HS-27A (cell line): ENCODE data around the gene STIM1.
"Not testable (repeated sequence)": the region's sequence is repeated elsewhere in the genome, so short reads cannot be mapped to it uniquely, and the experiment has no call there.

ENCODE experiments used
- DNase-seq: peaks from one replicate; pipeline ENCODE4 v3.0.0-alpha.2; 2012; ENCODE audit warnings: low read depth, missing footprints

The STIM1 gene

DNA sequence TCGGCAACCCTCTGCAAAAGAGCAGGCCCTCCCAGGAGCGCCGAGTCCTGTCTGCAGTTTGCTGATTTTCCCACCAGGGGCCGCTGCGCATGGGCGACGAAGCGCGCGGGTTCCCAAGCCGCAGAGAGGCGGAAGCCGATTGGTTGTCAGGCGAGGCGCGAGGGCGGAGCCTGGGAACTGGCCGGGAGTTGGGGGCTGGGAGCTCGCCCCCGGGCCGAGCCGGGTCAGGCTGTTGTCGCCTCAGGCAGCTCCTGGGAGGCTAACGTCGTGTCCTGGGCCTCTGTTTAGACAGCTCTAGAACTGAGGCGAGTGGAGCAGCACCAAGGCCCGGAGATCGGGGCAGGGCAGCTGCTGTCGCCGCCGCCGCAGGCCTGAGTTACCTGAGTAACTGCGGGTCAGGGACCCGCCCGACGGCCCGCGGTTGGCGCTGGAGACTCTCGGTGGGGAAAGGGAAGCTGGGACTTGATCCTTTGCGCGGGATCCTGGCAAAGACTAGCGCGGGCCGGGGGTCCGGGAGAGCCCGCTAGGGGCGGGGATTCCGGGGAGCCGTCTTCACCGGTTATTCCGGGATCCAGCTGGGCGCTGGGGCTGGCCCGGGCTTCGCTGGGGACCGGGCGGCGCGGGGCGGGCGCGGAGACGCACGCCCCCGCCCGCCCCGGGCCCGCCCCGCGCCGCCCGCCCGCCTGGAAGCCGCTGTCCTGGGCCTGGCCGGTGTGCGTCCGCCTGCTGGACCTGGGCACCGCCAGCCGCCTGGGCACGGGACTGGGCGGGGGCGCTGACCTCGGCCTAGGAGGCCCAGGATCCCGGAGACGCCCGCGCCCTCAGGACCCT, at the start of gene STIM1:
TSS of gene STIM1 (plus strand) at position 688 of the 831 bp plus-strand sequence. CDS start 607 bp downstream, outside the sequence.
- DNase-seq: peak; percentile 78

DNA sequence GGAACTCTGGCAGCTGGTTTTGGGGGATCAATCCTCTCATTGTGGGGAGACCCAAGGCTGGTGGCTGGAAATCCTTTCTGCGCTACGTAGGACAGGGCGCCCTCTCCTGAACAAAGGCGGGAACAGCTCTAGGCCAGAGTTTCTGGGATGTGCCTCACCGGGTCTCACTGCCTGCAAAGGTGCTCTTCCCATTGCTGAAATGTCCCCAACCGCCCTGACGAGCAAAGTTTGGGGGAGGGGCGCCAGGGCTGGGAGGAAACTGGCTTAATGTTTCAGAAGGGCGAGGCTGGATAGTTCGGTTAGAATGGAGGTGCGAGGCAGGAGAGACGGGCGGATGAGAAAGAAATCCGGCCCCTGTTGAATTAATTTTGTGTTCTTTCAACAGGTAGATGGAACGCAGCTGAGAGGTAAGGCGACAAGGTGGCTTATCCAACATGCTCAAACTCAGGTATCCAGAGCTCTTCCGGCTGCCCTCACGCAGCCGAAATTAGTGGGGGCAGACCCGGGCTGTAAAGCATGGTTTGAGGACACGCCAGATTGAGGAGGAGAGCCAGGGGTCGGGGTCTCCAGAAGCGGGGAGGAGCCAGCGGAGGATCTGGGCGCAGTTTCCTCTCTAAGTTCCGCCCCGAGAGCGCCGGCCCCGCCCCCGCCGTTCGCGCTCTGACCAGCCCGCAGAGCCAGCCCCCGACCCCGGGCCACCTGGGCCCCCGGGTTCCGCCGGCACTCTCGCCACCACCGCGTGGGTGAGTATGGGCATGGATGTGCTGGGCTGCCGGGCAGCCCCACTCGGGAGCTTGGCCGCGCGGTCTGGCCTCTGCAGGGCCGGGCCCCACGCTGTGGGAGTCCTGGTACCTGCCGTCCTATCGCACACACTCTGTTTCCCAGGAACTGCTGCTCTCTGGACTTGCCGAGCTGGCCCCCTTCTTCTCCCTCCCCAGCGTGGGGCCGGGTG, 47.3 kb upstream of the STIM1 start, which contains the start of gene PGAP2:
TSS of gene PGAP2 (plus strand) at position 652 of the 952 bp plus-strand sequence. CDS start 2,700 bp downstream, outside the sequence.
- DNase-seq: no peak

DNA sequence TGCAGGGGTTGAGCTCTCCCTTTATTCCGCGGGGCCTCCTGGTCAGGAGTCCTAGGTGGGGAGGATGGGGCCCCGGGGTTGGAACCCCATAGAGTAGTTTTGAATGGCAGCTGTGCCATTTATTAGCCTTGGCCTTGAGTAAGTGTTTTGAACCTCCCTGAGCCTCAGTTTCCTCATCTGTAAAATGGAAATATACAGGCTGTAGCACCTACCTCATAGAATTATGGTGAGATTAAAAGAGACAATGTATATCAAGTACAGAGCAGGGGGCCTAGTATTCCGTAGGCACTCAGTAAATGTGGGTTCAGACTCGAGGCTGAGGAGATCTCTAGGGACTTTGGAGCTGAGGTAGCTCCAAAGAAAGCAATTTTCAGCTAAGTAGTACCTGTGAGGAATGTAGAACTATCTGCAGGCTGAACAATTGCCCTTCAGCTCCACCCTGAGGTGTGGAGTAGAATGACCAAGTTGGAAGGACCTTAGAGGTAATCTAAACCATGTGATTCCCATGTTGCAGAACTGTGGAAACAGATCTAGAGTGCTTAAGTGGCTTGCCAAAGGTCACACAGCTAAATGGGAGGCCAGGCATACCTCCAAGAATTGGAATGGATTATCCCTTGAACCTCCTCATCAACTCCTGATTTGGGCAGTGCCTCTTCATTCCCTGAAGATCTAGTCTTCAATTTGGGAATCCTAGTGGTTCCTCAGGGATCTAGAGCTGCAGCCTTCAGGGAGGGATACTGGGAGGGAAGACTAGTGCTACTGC, 46.4 kb upstream of the STIM1 start:
- no peak for DNase-seq

DNA sequence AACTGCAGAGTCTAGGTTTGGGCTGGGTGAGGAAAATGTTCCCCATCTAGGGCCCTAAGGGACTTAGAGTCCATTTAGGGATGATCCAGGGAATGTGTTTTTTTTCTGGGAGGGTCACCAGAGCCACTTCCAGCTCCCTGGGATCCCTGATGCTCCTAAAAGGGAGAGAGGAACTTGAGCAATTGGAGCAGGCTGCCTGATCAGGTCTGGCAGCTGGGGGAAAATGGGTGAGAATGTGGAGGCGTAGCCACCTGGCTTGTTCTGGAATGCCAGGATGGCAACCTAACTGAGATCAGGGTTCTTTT, 45.9 kb upstream of the STIM1 start:
- no peak for DNase-seq

DNA sequence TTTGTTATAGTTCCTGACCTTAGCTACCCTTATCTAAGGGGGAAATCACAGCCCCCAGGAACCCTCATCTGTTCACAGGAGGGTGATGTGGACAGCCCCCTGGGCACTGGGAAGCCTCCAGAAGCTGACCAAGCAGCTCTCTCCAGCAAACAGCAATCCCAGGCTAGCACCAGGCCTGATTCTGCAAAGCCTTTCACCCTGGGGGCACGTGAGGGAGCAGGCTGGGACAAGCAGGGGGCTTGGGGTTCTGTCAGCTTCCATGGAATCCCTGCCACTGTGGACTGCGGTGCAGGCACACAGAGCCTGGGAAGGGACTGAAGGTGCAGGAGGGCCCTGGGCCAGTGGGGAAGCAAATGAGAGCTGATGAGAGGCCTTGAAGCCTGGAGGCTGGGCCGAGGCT, 45.0 kb upstream of the STIM1 start:
- DNase-seq: no peak

DNA sequence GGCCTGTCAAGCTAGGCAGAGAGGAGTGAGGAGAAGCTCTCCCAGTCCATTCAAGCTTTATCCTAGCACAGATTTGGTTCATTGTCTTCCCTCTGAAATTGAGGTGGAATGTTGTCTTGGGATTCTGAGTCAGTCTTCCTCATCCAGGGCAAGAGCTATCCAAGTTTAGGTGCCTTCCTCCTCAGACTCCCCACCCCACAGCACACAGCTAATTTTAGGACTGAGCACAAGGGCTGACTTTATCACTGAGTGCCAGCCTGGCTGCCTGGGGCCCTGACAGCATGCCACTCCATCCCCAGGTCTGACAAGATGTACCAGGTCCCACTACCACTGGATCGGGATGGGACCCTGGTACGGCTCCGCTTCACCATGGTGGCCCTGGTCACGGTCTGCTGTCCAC, 44.5 kb upstream of the STIM1 start:
- no peak for DNase-seq

DNA sequence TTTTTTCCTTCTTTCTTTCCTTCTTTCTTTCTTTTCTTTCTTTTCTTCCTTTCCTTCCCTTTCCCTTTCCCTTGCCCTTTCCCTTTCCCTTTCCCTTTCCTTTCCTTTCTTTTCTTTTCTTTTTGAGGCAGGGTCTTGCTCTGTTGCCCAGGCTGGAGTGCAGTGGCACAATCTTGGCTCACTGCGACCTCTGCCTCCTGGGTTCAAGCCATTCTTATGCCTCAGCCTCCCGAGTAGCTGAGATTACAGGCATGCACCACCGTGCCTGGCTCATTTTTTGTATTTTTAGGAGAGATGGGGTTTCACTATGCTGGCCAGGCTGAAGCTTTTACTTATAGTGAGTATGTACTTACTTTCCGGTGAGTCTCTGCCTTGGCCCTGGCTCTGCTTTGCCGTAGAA, 40.6 kb upstream of the STIM1 start:
- DNase-seq: not testable (repeated sequence)

DNA sequence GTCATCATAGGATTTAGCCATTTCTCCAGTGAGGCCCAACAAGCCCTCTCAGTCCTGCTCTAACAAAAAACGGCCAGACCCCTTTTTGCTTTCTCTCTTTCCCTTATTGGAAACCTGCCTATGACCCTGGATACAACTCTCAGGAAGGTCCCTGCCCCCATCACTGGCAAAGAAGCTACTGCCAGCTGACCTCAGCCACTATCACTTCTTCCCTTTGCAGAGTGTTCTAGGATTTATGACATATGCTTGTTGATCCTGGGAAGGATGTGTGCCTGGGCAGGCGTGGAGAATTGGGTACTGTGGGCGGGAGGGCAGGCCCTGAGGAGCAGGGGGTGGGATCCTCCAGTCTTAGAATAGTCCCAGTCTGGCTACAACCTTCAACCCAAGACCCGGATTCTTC, 39.6 kb upstream of the STIM1 start:
- no peak for DNase-seq

DNA sequence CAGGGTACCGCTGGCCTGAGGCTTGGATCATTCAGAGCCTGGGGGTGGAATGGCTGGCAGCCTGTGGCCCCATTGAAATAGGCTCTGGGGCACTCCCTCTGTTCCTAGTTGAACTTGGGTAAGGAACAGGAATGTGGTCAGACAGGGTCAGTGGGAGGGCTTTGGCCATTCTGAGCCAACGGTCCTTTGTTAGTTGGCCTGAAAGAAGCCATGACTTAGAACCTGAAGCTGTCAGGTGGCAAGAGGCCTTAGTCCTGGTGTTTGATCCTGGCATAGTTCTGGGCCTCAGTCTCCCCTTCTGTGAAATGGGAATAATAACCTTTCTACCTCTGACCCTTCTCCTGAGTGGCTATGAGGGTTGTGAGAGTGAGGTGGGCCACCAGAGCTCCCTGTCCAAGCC, 38.8 kb upstream of the STIM1 start:
- DNase-seq: no peak

DNA sequence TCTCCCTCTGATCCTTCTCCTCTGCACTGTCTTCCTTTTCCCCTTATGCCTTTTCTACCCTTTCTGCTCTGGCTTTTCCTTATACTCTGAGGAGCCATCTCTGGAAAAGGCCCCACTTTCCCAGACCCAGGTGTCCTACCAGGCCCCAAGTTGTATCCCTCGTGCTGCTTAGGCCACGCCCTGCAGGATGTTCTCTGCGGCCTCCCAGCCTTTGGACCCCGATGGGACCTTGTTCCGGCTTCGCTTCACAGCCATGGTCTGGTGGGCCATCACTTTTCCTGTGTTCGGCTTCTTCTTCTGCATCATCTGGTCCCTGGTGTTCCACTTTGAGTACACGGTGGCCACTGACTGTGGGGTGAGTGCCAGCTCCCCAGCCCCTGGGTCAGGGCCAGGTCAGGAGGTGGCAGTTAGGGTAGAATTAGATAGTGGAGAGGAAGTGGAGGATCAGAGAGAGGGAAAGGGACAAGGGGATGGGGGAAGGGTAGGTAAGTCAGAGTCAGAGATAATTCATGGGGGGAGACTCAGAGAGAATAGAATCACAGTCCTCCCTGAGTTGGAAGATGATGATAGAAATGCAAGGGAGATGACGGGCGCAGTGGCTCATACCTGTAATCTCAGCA, 38.2 kb upstream of the STIM1 start:
- no peak for DNase-seq

DNA sequence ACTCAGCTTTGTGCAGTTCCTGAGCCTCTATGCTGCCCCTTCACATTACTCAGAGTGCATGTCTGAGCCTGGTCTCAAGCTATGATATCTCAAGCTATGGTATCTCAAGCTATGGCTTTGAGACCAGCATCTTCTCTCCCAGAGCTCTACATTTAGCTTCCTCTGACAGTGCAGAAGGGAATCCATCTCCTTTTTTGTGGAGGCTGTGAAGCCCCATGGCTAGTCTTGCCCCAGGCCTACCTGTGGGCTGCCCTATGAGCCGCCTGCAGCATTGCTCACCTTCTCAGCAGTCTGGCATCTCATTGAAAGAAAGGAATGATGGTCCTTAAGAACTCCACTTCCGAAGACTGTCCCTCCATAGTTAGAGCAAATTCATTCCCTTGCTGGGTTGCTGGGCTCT, 34.5 kb upstream of the STIM1 start:
- DNase-seq: no peak

DNA sequence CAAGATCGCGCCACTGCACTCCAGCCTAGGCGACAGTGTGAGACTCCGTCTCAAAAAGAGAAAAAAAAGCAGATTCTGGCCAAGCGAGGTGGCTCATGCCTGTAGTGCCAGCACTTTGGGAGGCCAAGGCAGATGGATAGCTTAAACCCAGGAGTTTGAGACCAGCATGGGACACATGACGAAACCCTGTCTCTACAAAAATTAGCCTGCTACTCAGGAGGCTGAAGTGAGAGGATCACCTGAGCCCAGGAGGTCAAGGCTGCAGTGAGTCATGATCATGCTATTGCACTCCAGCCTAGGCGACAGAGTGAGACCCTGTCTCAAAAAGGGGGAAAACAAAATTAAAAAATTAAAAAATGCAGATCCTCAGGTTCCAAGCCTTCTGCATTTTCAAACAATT, 33.2 kb upstream of the STIM1 start:
- DNase-seq: no peak

DNA sequence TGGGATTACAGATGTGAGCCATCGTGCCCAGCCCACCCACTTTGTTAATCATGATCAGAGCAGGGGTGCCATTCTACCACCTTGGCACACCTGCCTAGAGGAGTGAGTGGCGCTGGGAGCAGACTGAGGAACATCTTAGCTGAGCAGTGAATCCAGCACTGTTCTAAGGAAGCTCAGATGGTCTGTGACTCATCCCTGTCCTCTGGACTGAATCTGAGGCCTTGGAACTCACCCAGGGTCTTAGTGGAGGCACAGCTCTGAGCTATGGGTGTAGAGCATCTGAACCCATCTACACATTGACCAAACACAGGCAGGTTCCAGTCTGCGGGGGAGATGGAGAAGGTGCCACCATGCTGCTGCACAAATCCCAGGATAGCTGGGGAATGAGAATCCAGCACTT, 32.2 kb upstream of the STIM1 start:
- no peak for DNase-seq

DNA sequence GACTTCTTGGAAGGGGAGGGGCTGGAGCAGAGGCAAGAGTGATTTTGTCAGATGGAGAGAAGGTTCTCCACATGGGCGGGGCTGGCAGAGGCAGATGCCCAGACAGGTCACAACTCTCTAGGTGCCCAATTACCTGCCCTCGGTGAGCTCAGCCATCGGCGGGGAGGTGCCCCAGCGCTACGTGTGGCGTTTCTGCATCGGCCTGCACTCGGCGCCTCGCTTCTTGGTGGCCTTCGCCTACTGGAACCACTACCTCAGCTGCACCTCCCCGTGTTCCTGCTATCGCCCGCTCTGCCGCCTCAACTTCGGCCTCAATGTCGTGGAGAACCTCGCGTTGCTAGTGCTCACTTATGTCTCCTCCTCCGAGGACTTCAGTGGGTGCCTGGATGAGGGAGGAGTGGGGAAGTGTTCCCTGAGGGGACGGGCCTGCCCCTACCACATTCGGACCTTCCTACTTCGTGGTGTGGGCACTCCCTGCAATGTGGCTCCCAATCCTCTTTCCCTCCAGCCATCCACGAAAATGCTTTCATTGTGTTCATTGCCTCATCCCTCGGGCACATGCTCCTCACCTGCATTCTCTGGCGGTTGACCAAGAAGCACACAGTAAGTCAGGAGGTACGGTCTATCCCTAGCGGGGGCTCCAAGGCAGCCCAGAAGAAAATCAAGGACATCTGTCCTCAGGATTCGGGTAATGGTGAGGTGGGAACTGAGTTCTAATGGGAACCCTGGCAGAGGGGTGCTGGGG, 31.5 kb upstream of the STIM1 start:
- no peak for DNase-seq

DNA sequence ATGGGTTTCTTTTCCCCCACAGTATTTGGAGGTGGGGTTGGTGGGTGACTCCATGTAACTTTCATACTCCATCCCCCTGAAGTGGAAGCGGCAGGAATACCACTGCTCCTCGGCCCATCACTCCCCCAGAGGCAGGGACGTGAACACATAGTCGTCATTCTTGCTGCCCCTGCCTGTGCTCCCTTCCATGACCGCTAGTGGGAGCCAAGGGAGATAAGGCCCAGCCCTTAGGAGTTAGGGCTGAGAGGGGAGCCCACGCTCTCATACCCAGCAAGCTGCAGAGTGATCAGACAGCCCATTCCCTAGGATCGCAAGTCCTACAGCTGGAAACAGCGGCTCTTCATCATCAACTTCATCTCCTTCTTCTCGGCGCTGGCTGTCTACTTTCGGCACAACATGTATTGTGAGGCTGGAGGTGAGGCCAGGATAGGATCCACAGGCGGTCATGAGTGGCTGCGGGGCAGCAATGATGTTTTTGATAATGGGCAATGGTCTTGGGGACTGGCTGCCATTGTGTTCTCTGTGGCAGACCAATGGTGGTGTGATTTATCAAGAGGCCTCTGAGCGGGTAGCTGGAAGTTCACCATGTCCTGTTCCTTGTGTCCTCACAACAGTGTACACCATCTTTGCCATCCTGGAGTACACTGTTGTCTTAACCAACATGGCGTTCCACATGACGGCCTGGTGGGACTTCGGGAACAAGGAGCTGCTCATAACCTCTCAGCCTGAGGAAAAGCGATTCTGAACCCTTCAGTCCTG, 30.6 kb upstream of the STIM1 start:
- no peak for DNase-seq

DNA sequence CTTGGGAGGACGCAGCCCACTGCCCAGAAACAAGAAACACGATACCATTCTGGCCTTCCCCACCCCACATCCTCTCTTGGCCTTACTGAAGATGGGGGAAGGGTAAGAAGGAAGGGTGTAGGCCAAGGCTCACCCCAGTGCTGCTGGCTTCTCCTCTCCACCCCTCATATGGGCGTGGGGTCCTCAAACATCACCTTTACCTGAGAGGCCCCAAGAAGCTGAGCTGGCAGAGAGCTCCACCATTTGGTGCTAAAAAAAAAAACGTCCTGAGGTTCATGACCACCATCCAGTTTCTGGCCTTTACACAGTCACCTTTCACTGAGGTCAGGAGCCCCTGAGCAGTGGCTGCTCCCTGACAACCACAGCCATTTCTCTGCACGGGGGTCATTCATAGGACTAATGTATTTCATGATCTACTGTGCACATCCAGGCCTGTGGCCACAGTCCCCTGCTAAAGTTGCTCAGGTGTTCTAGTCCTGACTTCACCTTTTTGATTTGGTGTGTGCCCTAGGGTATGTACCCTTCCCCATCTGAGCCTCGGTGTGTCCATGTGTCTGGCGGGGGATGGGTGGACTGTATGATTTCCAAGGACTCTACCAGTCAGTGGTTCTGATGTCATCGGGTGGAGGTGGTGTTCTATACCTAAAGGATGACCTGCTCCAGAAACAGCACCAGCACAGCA, 29.9 kb upstream of the STIM1 start:
- no peak for DNase-seq

DNA sequence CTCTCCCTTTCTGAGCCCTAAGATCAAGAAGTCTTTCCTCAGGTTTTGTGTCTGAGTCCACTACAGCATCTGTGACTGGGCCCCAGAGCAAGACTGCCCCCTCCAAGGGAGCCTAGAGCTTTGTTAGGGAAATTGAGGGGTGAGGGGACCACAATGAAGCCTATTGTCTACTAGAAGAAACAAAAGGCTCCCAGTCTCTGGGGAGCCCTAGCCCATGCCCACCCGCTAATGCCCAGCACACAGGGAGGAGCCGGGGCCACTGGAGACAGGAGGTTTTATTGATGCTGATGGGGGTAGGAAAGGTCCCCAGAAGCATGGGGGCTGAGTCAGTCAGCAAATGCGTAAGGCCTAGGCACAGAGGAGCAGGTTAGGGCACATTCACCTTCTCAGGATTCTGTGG, 28.7 kb upstream of the STIM1 start:
- DNase-seq: no peak

DNA sequence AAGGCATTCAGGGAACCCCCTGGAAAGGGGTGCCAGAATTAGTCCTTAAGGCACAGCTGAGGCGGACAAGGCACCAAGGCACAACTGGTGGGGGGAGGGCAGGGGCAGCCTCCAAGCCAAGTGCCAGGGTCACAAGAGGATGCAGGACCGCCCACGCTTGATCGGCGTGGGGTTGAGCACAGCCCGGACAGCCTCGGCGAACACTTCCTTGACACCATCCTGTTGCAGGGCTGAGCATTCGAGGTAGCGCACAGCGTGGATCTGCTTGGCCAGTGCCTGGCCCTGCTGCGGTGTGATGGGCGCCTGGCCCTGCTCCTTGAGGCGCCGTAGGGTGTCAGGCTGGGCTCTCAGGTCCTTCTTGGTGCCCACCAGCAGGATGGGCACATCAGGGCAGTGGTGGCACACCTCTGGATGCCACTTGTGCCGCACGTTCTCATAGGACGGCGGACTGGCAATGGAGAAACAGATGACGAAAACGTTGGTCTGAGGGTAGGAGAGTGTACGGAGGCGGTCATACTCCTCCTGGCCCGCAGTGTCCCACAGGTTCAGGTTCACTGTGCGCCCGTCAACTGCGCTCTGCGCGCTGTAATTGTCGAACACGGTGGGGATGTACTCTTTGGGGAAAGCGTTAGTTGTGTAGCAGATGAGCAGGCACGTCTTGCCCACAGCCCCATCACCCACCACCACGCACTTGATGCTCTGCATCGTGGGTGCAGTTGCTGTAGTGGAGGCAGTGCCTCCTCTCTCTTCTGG, 27.9 kb upstream of the STIM1 start:
- DNase-seq: no peak

DNA sequence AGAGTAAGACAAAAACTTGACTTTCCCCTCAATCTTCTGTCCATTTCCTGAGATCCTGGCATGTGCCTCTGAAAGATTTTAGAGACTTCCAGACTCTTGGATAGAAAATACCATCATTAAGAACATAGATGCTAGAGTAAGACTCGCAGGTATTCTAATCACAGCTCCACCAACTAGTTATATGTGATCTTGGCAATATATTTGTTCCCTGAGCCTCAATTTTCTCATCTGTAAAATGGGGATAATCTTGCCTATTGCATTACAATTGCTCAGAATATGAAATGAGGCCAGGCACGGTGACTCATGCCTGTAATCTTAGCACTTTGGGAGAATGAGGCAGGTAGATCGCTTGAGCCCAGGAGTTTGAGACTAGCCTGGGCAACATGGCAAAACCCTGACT, 25.4 kb upstream of the STIM1 start:
- DNase-seq: no peak
